HG02588 (cell line): ENCODE data around the gene PTH2R.
"Not testable (repeated sequence)": the region's sequence is repeated elsewhere in the genome, so short reads cannot be mapped to it uniquely, and the experiment has no call there.

Experiments used
- ATAC-seq: cut with Tn5 transposase; IDR thresholded peaks from one replicate; pipeline ENCODE4 v1.9.1; 2021; ENCODE audit warnings: mild to moderate bottlenecking, moderate library complexity; ENCODE audit not compliant: unreplicated experiment

The PTH2R gene

DNA sequence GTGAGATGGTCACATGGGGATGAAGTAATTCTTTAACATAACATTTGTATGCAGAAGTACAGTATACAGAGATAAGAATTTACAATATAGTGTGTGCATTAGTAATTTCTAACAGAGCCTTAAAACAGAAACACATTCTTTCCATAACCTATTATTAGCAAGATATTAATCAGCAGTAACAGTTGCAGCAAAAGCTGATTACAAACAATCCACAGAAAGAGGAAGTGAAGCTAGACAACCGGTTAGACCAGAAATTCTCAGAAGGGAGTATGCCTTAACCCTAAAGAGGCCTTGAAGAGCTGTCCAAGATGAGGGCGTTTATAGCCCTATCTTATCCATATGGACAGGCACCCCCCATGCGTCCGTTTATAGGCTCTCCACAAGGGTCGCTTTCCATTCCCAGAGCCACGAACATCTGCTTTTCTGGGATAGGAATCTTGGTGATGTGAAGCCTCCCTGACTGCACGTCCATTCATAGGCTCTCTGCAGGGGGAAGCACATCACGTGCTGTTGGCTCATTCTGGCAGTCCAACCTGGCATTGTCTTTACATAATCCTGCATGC, 75.9 kb downstream of the PTH2R start:
- not testable (repeated sequence) for ATAC-seq

DNA sequence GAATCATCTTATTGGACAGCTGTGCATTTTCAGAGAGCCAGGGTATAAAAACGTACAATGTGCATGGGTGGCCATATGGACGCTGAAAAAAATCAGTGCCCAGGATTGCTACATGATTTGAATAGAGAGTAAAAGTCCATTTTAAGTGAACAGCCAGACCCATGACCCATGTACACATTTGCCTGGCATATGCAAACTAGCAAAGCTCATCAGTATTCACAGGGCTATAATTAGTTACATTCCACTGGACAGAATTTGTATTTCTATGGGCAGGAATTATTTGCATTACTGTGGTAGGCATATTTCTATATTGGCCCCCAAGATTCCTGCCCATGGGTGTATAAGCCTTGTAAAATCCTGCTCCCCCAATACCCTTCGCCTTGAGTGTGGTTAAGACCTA, 78.8 kb downstream of the PTH2R start:
- no peak for ATAC-seq

DNA sequence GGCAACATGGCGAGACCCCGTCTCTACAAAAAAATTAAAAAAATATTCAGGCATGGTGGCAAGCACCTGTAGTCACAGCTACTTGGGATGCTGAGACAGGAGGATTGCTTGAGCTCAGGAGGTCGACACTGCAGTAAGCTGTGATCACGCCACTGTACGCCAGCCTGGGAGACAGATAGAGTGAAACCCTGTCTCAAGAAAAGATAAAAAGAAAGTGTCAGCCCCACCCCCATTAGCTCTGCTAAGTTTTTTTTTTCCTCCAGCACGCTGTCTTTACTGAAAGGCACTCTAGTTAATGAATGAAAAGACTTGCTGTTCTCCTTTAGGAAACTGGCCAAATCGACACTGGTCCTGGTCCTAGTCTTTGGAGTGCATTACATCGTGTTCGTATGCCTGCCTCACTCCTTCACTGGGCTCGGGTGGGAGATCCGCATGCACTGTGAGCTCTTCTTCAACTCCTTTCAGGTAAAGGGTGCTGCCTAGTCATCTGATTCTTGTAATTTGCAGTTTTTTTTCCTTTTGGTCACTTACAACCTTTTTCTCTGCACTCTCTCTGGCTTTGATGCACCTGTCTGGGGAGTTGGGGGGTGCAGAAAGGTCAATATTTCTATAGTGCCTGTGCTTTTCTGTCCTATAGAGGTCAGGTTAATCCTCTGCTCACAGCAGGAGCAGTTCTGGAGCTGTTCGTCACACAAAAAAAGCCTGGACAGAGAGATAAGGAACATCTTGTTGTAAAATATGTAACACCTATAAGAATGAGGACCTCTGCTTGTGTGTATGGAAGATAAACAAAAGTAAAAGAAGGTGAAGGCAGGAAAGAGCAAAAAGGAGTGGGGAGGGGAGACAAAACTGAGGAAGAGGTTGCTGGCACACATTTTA, 82.3 kb downstream of the PTH2R start:
- no peak for ATAC-seq

DNA sequence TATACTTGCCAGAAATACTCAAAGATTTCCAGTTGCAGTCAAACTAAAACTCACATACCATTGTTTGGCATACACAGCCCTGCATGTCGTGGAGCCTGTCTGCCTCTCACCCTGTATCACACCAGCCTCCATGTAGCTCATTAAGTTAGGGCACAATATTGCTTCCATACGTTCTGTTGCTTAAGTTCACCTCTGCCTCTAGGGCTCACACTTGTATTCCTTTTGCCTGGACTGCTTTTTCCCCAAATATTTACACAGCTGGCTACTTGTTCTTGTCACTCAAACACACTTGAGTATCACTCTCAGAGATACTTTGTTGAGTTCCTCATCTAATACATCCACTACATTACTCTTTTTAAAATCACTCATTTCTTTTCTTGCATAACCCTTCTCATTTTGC, 83.1 kb downstream of the PTH2R start:
- no peak for ATAC-seq

DNA sequence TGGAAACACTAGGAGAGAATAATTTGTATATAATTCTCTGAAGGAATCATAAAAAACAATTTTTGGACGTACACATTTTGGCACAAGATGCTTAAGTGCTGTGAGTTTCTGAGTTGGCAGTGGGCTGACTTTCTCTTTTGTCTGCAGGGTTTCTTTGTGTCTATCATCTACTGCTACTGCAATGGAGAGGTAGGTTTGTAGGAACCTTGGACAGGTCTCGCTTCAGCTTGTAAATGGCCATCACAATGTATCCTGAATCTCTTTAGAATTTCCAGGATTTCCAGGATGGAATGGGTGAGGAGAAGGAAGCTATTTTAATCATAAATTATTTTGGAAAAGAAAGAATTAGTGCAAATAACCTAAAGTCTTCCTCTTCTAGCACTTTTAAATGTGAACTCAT, 83.9 kb downstream of the PTH2R start:
- ATAC-seq = no peak

DNA sequence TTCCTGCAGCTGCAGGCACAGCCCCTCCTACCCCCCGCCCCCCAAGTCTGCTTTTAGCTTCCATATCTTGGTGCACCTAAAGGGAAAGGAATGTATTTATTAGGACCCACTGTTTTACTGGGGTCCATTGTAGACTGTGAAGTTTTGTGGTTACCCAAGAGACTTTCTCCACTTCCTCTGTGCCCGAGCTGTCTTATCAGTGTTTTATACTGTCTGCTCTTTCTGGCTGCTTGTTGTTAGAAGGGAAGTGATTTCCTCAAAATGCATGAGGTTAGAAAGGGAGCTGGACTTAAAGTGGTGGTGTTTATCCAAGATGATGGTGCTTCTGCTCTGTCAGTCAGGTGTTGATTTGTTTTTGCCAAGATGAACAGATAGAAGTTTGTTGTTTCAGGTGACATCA, 85.0 kb downstream of the PTH2R start:
- no peak for ATAC-seq

DNA sequence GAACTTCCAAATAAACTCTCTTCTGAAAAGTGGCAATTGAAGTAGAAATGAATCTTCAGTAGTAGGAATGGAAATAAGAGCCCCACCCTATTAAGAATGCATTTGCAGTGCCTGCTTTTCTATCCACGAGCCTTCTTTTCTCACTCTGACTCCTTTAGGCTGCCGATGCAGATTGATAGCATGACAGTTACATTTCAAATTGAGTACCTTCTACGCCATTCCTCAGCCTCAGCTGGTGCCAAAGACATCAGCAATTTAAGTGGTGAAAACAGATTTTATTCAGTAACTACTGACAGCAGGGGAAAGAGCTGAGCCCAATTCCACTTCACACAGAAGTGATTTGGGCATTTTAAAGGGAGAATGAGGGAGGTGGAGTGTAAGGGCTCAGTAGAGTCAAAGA, 85.5 kb downstream of the PTH2R start:
- no peak for ATAC-seq

DNA sequence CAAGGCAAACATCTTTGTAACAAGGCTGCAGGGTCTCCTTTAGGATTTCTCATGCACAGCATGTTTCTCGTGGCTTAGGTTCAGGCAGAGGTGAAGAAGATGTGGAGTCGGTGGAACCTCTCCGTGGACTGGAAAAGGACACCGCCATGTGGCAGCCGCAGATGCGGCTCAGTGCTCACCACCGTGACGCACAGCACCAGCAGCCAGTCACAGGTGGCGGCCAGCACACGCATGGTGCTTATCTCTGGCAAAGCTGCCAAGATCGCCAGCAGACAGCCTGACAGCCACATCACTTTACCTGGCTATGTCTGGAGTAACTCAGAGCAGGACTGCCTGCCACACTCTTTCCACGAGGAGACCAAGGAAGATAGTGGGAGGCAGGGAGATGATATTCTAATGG, 86.6 kb downstream of the PTH2R start:
- no peak for ATAC-seq

DNA sequence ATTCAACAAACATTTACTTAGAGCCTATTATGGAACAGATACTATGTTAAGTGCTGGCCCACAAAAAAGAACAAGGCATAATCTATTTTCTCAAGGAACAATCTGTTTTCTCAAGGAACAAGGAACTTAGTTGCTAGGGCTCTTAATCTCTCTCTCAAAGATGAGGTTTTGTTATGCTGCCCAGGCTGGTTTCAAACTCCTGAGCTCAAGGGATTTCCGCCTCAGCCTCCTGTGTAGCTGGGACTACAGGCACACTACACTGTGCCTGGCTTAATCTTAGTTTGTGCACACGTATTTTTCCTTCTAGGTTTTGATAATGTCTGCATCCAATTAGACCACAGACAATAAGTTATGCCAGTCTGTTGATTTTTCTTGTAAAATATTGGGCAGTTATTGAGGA, 89.5 kb downstream of the PTH2R start:
- no peak for ATAC-seq

DNA sequence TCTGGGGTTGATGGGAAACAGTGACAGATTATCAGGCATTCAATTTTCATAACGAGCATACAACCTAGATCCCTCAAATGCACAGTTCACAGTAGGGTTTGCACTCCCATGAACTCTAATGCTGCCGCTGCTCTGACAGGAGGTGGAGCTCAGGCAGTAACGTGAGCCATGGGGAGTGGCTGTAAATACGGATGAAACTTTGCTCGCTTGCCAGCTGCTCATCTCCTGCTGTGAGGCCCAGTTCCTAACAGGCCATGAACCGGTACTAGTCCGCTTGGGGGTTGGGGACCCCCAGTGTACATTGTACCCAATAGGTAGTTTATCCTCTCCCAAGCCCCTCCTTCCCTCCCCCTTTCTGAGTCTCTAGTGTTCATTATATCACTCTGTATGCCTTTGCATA, 94.6 kb downstream of the PTH2R start:
- no peak for ATAC-seq

DNA sequence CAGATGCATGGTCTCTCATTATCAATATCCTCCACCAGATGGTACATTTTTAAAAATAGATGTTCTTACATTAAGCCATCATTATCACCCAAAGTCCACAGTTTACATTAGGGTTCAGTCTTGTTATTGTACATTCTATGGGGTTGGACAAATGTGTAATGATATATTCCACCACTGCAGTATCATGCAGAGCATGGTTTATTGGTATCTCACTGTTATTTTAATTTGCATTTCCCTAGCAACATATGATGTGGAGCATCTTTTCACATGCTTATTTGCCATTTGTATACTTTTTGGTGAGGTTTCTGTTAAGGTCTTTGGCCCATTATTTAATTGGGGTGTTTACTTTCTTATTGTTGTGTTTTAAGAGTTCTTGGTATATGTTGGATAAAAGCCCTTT, 95.7 kb downstream of the PTH2R start:
- ATAC-seq = no peak

DNA sequence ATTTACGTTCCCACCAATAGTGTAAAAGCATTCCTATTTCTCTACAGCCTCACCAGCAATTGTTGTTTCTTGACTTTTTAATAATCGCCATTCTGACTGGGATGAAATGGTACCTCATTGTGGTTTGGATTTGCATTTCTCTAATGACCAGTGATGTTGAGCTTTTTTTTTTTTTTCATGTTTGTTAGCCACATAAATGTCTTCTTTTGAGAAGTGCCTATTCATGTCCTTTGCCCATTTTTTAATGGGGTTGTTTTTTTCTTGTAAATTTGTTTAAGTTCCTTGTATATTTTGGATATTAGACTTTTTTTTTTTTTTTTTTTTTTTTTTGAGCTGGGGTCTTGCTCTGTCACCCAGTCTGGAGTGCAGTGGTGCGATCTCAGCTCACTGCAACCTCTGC, 98.8 kb downstream of the PTH2R start:
- not testable (repeated sequence) for ATAC-seq

DNA sequence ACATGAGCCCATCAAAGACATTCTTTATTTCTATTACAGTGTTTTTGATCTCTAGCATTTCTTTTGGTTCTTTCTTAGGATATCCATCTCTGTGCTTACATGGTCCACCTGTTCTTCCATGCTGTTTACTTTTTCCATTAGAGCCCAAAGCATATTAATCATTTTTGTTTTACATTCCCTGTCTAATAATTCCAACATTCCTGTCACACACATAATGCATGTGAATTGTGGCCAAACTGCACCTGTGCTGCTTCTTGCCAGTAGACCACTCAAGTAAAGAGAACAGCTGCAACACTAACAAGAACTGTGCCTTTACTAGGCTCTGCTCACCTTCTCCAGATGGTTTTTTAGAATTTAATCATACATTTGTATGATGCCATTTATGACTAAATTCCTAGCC, 103.0 kb downstream of the PTH2R start:
- ATAC-seq = no peak

DNA sequence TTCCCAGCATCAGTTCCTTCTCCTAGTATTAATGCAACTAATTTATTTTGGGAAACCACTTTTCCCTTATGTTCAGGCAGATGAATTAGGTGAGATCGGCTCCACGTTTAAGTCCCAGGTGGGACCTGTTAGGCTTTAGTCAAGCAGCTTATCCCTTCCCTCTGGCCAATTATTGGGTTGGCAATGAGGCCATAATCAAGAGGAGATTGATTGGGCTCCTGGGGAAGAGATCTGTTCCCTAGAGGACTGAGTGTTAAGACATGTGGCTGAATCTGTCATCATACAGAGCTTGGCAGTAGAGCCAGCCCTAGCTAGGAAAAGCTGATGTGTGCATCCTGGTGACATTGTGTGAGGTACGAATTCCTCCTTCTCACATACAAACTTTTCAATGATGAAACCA, 104.4 kb downstream of the PTH2R start:
- no peak for ATAC-seq

DNA sequence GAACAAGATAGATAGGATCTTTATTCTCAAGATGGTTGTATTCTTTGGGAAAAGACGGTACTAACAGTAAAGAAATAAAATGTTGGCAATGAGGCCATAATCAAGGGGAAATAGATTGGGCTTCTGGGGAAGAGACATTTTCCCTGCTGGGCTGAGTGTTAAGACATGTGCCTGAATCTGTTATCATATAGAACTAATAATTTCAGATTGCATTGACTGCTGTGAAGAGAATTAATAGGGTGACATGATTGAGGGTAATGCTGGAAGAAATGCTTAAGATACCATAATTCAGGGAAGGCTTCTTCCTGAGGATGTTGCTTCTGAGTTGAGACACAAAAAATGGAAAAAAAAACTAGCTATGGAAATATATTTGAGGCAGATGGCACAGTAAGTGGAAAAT, 105.0 kb downstream of the PTH2R start:
- no peak for ATAC-seq

DNA sequence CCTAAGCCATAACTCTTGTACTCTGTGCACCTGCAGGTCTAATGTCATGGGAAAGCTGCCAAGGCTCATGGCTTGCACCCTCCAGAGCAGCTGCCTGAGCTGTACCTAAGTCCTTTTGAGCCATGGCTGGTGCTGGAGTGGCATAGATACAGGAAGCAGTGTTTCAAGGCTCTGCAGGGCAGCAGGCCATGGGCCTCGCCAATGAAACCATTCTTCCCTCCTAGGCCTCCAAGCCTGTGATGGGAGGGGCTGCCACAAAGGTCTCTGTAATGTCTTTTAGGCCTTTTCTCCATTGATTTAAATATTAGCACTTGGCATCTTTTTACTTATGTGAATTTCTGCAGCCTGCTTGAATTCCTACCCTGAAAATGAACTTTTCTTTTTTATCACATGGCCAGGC, 108.5 kb downstream of the PTH2R start:
- ATAC-seq = no peak

DNA sequence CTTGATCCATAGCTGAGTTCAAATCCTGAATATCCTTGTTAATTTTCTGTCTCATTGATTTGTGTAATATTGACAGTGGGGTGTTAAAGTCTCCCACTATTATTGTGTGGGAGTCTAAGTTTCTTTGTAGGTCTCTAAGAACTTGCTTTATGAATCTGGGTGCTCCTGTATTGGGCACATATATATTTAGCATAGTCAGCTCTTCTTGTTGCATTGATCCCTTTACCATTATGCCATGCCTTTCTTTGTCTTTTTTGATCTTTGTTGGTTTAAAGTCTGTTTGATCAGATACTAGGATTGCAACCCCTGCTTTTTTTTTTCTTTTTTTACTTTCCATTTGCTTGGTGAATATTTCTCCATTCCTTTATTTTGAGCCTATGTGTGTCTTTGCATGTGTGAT, 116.5 kb downstream of the PTH2R start:
- not testable (repeated sequence) for ATAC-seq

DNA sequence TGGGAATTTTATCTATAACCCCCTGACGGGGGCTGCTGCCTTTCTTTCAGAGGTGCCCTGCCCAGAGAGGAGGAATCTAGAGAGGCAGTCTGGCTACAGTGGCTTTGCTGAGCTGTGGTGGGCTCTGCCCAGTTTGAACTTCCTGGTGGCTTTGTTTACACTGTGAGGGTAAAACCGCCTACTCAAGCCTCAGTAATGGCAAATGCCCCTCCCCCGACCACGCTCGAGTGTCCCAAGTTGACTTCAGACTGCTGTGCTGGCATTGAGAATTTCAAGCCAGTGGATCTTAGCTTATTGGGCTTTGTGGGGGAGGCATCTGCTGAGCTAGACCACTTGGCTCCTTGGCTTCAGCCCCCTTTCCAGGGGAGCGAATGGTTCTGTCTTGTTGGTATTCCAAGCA, 118.6 kb downstream of the PTH2R start:
- not testable (repeated sequence) for ATAC-seq

DNA sequence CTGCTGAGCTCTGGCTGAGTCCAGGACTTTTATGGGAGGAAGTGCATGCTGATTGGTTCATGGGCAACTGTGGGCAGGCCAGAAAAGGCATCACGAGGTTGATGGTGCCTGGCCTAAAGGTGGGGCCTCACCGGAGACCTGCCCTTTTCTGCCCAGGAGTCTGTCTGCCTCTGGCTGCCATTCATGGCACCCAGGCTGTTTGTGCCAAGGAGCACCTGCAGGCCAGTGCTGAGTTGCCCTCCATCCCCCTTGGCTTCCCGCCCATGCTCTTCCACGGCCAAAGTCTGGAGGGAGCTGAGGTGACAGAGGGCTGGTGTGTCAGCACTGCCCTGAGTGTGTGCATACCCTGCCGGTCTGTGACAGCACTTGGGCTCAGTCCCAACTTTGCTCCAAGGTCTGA, 123.2 kb downstream of the PTH2R start:
- ATAC-seq = no peak

DNA sequence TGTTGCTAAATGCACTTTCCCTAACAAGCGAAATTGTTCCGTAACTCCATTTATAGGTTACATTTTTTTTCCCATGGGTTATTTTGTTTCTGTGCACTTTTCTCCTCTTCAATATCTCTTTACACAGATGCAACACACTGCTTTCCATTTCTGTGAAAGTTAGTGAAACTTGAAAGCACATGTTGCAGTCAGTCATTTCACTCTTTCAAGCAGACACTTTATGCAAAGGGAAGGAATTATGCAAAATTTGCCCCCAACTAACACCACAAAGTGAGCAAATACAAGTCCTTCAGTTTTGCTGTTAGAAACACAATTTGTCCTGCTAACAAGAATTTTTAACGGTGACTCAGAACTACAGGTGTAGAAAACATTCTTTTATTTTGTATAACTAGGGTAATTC, 124.8 kb downstream of the PTH2R start:
- no peak for ATAC-seq

DNA sequence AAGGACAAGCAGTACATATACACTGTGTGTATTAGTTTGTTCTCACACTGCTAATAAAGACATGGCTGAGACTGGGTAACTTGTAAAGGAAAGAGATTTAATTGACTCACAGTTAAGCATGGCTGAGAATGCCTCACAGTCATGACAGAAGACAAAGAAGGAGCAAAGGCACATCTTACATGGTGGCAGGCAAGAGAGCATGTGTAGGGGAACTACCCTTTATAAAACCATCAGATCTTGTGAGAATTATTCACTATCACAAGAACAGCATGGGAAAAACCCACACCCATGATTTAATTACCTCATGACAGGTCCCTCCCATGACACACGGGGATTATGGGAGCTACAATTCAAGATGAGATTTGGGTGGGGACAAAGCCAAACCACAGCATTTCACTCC, 129.0 kb downstream of the PTH2R start:
- ATAC-seq = not testable (repeated sequence)

DNA sequence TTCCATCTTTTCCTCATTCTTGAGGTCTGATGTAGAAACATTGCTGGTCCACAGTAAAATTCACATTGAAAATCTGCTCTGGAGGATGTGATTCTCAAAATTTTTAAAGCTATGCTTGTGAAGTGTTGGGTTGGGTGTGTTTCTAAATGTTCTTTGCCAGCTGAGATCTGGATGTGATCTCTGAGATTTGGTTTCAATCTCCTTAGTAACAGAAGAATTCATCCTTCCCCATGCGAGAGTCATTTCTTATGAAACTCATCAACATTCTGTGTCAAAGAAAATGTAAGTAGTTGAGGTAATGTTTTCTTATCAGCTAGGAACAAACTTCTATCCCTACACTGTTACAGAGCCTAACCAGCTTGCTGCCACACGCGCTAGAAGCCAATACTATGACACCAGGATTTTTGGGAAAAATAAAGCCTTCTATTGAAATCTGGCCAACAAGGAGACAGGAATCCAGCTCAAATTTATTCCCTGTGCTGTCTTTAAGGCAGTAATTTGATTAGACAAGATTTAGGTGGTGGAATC, 134.9 kb downstream of the PTH2R start:
- ATAC-seq = no peak
